BJ (cell line): Measurements from ENCODE around the gene CLSTN2. TPM values are rescaled to one million over a fixed set of nuclear protein-coding genes. Genes with fewer than 3 reads are reported as not detected.
A peak's percentile ranks its signal among the peaks of the same experiment; 100 is the strongest.

Source experiments
- CTCF ChIA-PET: fragments of 350-600 bp; formaldehyde crosslinking; extraction: SDS; loops from one replicate; lab custom pipeline; 2021; ENCODE audit warnings: antibody characterized with exemption, inconsistent platforms; lab: Yijun Ruan, JAX
- POLR2A ChIA-PET: fragments of 300-600 bp; sonication (Branson Sonifier 250); formaldehyde crosslinking; extraction: SDS; loops from one replicate; lab custom pipeline; 2021; ENCODE audit warnings: antibody characterized with exemption; lab: Charles Lee
- DNase-seq: peaks from one replicate; pipeline ENCODE4 v3.0.0-alpha.2; 2011; ENCODE audit warnings: low read depth
- H3K27me3 ChIP-seq: 2 replicates; pipeline ENCODE4 v1.6.0; 2011; ENCODE audit warnings: low read length; ENCODE audit not compliant: control insufficient read depth, insufficient read depth
- H3K36me3 ChIP-seq: 2 replicates; pipeline ENCODE4 v1.5.1; 2011; ENCODE audit warnings: low read length; ENCODE audit not compliant: control insufficient read depth, insufficient read depth
- H3K4me3 ChIP-seq: 2 replicates; pipeline ENCODE4 v1.5.1; 2011; ENCODE audit warnings: low read depth, mild to moderate bottlenecking, control low read depth, low read length
- CTCF ChIP-seq: IDR thresholded peaks from 2 replicates; pipeline ENCODE4 v1.5.1; 2011; ENCODE audit warnings: low read depth, mild to moderate bottlenecking, control low read depth, inconsistent platforms, low read length, moderate library complexity; ENCODE audit not compliant: insufficient read depth
- polyA plus RNA-seq: library from polyadenylated mRNA; depleted of rRNA; stranded (reverse); fragments of >200 nt; gene quantifications from 2 replicates; pipeline ENCODE4 v1.2.3, GENCODE V29; 2011

CLSTN2 gene
- polyA plus RNA-seq, 1 experiment: 1.8 TPM

GRCh38 chr3:139934613-139935015, 371 bp upstream of the CLSTN2 start:
- peak overlapping the region; percentile 10; the same call in 1 of the 2 replicates for H3K4me3 ChIP-seq
- peak; percentile 30; the same call in 1 of the 2 replicates for TF ChIP-seq CTCF
- peaks cover 16% of the 10 kb centered on the region for H3K27me3 ChIP-seq
- DNase-seq: no peak
- ChIA-PET CTCF (interaction anchor here (0.8 to 3.7 kb wide), 3 partner anchors 18 to 217 kb away, joined by 3 to 19 read pairs (median 9); no protein-coding TSS in a partner anchor), POLR2A (interaction anchor here (0.6 kb wide), 1 partner anchor 433 kb away, joined by 5 read pairs; no protein-coding TSS in a partner anchor)
- no peaks in the 10 kb centered on the region for H3K36me3 ChIP-seq

GRCh38 chr3:139935866-139936817, 1.2 kb downstream of the CLSTN2 start:
- no peak for TF ChIP-seq CTCF
- CTCF ChIA-PET: interaction anchor here (0.6 to 3.7 kb wide), 8 partner anchors 24 to 928 kb away, joined by 3 to 19 read pairs (median 4); no protein-coding TSS in a partner anchor
- no peak for DNase-seq
- POLR2A ChIA-PET: no interaction called here
- Histone ChIP-seq H3K4me3 (no peak overlapping the region), H3K27me3 (peaks cover 16% of the 10 kb centered on the region), H3K36me3 (no peaks in the 10 kb centered on the region)

- Histone ChIP-seq H3K27me3 (peaks cover 15% of the 10 kb centered on the region), H3K36me3 (no peaks in the 10 kb centered on the region), H3K4me3 (no peak overlapping the region)
- peak; percentile 82 for TF ChIP-seq CTCF
- DNase-seq: peak; percentile 4
- ChIA-PET CTCF (interaction anchor here (0.6 to 3.7 kb wide), 17 partner anchors 8 to 931 kb away, joined by 3 to 19 read pairs (median 4); no protein-coding TSS in a partner anchor), POLR2A (no interaction called here)
These were observed 2.8 kb downstream of the CLSTN2 start for GRCh38 chr3:139937674-139938279.

GRCh38 chr3:139939681-139940190, 4.8 kb downstream of the CLSTN2 start:
- H3K4me3 ChIP-seq: no peak overlapping the region
- ChIA-PET CTCF (no interaction called here), POLR2A (no interaction called here)

More at GRCh38 chr3:139939681-139940190, 4.8 kb downstream of the CLSTN2 start:
- no peak for DNase-seq
- Histone ChIP-seq H3K36me3 (no peaks in the 10 kb centered on the region), H3K27me3 (peaks cover 11% of the 10 kb centered on the region)
- no peak for TF ChIP-seq CTCF
